BE2C (cell line): ENCODE results near the gene RPL34.
A peak's percentile ranks its signal among the peaks of the same experiment; 100 is the strongest.

ENCODE experiments used
- DNase-seq: peaks from one replicate; pipeline ENCODE4 v3.0.0-alpha.2; 2020
- H3K27me3 ChIP-seq: fragments of 250-450 bp; sonication (Bioruptor Pico); 2 replicates; pipeline ENCODE4 v1.5.1; 2020; ENCODE audit warnings: mild to moderate bottlenecking
- H3K36me3 ChIP-seq: fragments of 250-450 bp; sonication (Bioruptor Pico); 2 replicates; pipeline ENCODE4 v1.5.1; 2020; ENCODE audit warnings: mild to moderate bottlenecking
- H3K4me1 ChIP-seq: fragments of 250-450 bp; sonication (Bioruptor Pico); 2 replicates; pipeline ENCODE4 v1.5.1; 2020
- H3K4me3 ChIP-seq: 2 replicates; pipeline ENCODE4 v1.5.1; 2011; ENCODE audit warnings: low read depth, low read length
- H3K9me3 ChIP-seq: fragments of 250-450 bp; sonication (Bioruptor Pico); 2 replicates; pipeline ENCODE4 v1.5.1; 2020
- CTCF ChIP-seq: IDR thresholded peaks from 2 replicates; pipeline ENCODE4 v1.5.1; 2012; ENCODE audit warnings: mild to moderate bottlenecking, low read depth, low read length

RPL34 gene

GRCh38 chr4:108649863-108650211 is 29.5 kb downstream of the RPL34 start:
- H3K4me3 ChIP-seq, result peak overlapping the region; percentile 96
- H3K27me3 ChIP-seq, result no peaks in the 10 kb centered on the region

GRCh38 chr4:108650212-108651013 is 30.0 kb downstream of the RPL34 start, which contains the start of gene OSTC:
Gene OSTC, plus strand, starts transcription at chr4:108650599. Its CDS starts 57 bp downstream, at chr4:108650656.
- 0 out of 2 replicates have a peak, but pooled peaks have one; percentile 12 for TF ChIP-seq CTCF
- peak; percentile 95 for DNase-seq
- Histone ChIP-seq H3K36me3 (peaks cover 1% of the 10 kb centered on the region; the same call in 1 of the 2 replicates), H3K27me3 (no peaks in the 10 kb centered on the region), H3K4me3 (peak within 1 kb of the TSS; percentile 96), H3K9me3 (no peaks in the 10 kb centered on the region), H3K4me1 (peaks cover 3% of the 10 kb centered on the region; the same call in 1 of the 2 replicates)

More at GRCh38 chr4:108649863-108650211, 29.5 kb downstream of the RPL34 start:
- Histone ChIP-seq H3K9me3 (no peaks in the 10 kb centered on the region), H3K4me1 (peaks cover 3% of the 10 kb centered on the region; the same call in 1 of the 2 replicates), H3K36me3 (no peaks in the 10 kb centered on the region)
- no peak; the same call in 1 of the 2 replicates for TF ChIP-seq CTCF
- DNase-seq, result no peak

- Histone ChIP-seq H3K4me1 (peaks cover 3% of the 10 kb centered on the region; the same call in 1 of the 2 replicates), H3K4me3 (peak overlapping the region; percentile 96), H3K27me3 (no peaks in the 10 kb centered on the region), H3K9me3 (no peaks in the 10 kb centered on the region), H3K36me3 (peaks cover 7% of the 10 kb centered on the region)
- no peak for DNase-seq
- no peak for TF ChIP-seq CTCF
Measured at GRCh38 chr4:108651014-108651791, 30.8 kb downstream of the RPL34 start.

GRCh38 chr4:108662629-108663028 is 42.3 kb downstream of the RPL34 start:
- Histone ChIP-seq H3K36me3 (peaks cover 45% of the 10 kb centered on the region), H3K4me1 (no peaks in the 10 kb centered on the region)
- no peak for DNase-seq

GRCh38 chr4:108674356-108674977 is 54.1 kb downstream of the RPL34 start:
- Histone ChIP-seq H3K9me3 (no peaks in the 10 kb centered on the region), H3K27me3 (no peaks in the 10 kb centered on the region), H3K36me3 (no peaks in the 10 kb centered on the region), H3K4me3 (no peak overlapping the region), H3K4me1 (no peaks in the 10 kb centered on the region)
- no peak for DNase-seq
- no peak for TF ChIP-seq CTCF

More at GRCh38 chr4:108662629-108663028, 42.3 kb downstream of the RPL34 start:
- no peaks in the 10 kb centered on the region for H3K27me3 ChIP-seq
- no peak overlapping the region for H3K4me3 ChIP-seq
- no peak for TF ChIP-seq CTCF
- no peaks in the 10 kb centered on the region for H3K9me3 ChIP-seq
